H9 (cell line): Measurements from ENCODE around the gene PI16. TPM values are rescaled to one million over a fixed set of nuclear protein-coding genes. Genes with fewer than 3 reads are reported as not detected.

Experiments used
- DNase-seq: peaks from one replicate; pipeline ENCODE4 v3.0.0-alpha.2; 2017
- H2AFZ ChIP-seq: one replicate; pipeline ENCODE4 v1.6.1; 2013; ENCODE audit warnings: mild to moderate bottlenecking, low read length, control low read depth, moderate library complexity
- H2AK5ac ChIP-seq: 2 replicates; pipeline ENCODE4 v1.6.1; 2013; ENCODE audit warnings: low read length, control low read depth, mixed read lengths; ENCODE audit not compliant: insufficient read length
- H2BK120ac ChIP-seq: one replicate; pipeline ENCODE4 v1.6.1; 2013; ENCODE audit warnings: low read depth, mild to moderate bottlenecking, low read length, control low read depth, inconsistent platforms; ENCODE audit not compliant: poor library complexity, severe bottlenecking
- H2BK12ac ChIP-seq: 2 replicates; pipeline ENCODE4 v1.6.1; 2013; ENCODE audit warnings: low read length, control low read depth, mixed read lengths, low read depth; ENCODE audit not compliant: insufficient read length
- H2BK15ac ChIP-seq: 2 replicates; pipeline ENCODE4 v1.6.1; 2013; ENCODE audit warnings: low read depth, low read length, control low read depth
- H2BK20ac ChIP-seq: one replicate; pipeline ENCODE4 v1.6.1; 2013; ENCODE audit warnings: low read depth, mild to moderate bottlenecking, low read length, control low read depth, inconsistent platforms; ENCODE audit not compliant: poor library complexity, severe bottlenecking
- H2BK5ac ChIP-seq: 2 replicates; pipeline ENCODE4 v1.6.1; 2013; ENCODE audit warnings: low read length, control low read depth, mixed read lengths; ENCODE audit not compliant: insufficient read length
- H3K14ac ChIP-seq: 2 replicates; pipeline ENCODE4 v1.6.1; 2013; ENCODE audit warnings: low read length, control low read depth; ENCODE audit not compliant: insufficient read depth
- H3K18ac ChIP-seq: 2 replicates; pipeline ENCODE4 v1.6.1; 2013; ENCODE audit warnings: low read depth, mild to moderate bottlenecking, mixed read lengths, low read length, control low read depth; ENCODE audit not compliant: insufficient read length
- H3K23ac ChIP-seq: 2 replicates; pipeline ENCODE4 v1.6.1; 2013; ENCODE audit warnings: low read length, control low read depth, mixed read lengths, low read depth; ENCODE audit not compliant: insufficient read length
- H3K23me2 ChIP-seq: 2 replicates; pipeline ENCODE4 v1.6.1; 2013; ENCODE audit warnings: low read depth, mild to moderate bottlenecking, mixed read lengths, low read length, control low read depth; ENCODE audit not compliant: insufficient read length, poor library complexity, severe bottlenecking
- H3K27ac ChIP-seq: 2 replicates; pipeline ENCODE4 v1.5.1; 2013; ENCODE audit warnings: low read length, control low read depth, mixed read lengths, low read depth; ENCODE audit not compliant: insufficient read length
- H3K27me3 ChIP-seq: 2 replicates; pipeline ENCODE4 v1.6.1; 2013; ENCODE audit warnings: low read length, control low read depth, inconsistent platforms; ENCODE audit not compliant: insufficient read depth
- H3K4ac ChIP-seq: 2 replicates; pipeline ENCODE4 v1.6.1; 2013; ENCODE audit warnings: low read depth, mild to moderate bottlenecking, control low read depth, inconsistent platforms, low read length, moderate library complexity
- H3K4me1 ChIP-seq: 2 replicates; pipeline ENCODE4 v1.6.1; 2013; ENCODE audit warnings: low read length, control low read depth, inconsistent platforms; ENCODE audit not compliant: insufficient read depth
- H3K4me2 ChIP-seq: 2 replicates; pipeline ENCODE4 v1.6.1; 2013; ENCODE audit warnings: low read length, control low read depth, mixed read lengths; ENCODE audit not compliant: insufficient read length, insufficient read depth
- H3K56ac ChIP-seq: 2 replicates; pipeline ENCODE4 v1.6.1; 2013; ENCODE audit warnings: low read depth, mild to moderate bottlenecking, mixed read lengths, low read length, control low read depth; ENCODE audit not compliant: insufficient read length
- H3K79me1 ChIP-seq: 2 replicates; pipeline ENCODE4 v1.6.1; 2013; ENCODE audit warnings: low read depth, mild to moderate bottlenecking, moderate library complexity, low read length, control low read depth, inconsistent platforms; ENCODE audit not compliant: insufficient read depth, poor library complexity, severe bottlenecking
- H3K79me2 ChIP-seq: 2 replicates; pipeline ENCODE4 v1.6.1; 2013; ENCODE audit warnings: low read length, control low read depth, inconsistent platforms; ENCODE audit not compliant: insufficient read depth
- H3K9ac ChIP-seq: 2 replicates; pipeline ENCODE4 v1.6.1; 2013; ENCODE audit warnings: low read length, control low read depth, mixed read lengths; ENCODE audit not compliant: insufficient read length; ENCODE audit errors: extremely low read depth
- H3K9me3 ChIP-seq: one replicate; pipeline ENCODE4 v1.6.1; 2013; ENCODE audit warnings: low read depth, low read length, inconsistent platforms; ENCODE audit not compliant: control insufficient read depth
- H3T11ph ChIP-seq: one replicate; pipeline ENCODE4 v1.6.1; 2013; ENCODE audit warnings: mild to moderate bottlenecking, low read length, control low read depth, inconsistent platforms
- H4K20me1 ChIP-seq: one replicate; pipeline ENCODE4 v1.6.1; 2013; ENCODE audit not compliant: control insufficient read depth, insufficient read length, insufficient read depth
- H4K5ac ChIP-seq: 2 replicates; pipeline ENCODE4 v1.6.1; 2013; ENCODE audit warnings: low read depth, mild to moderate bottlenecking, mixed read lengths, low read length, control low read depth; ENCODE audit not compliant: insufficient read length
- H4K8ac ChIP-seq: replicated peaks from 2 replicates; pipeline ENCODE4 v1.6.1; 2013; ENCODE audit warnings: low read length, control low read depth, mixed read lengths, low read depth; ENCODE audit not compliant: insufficient read length
- H4K91ac ChIP-seq: 2 replicates; pipeline ENCODE4 v1.6.1; 2013; ENCODE audit warnings: low read depth, mild to moderate bottlenecking, moderate library complexity, mixed read lengths, low read length, control low read depth; ENCODE audit not compliant: insufficient read length
- H3K27ac Mint-ChIP-seq, 3 experiments: 2 replicates in 2 of 3; 3 replicates in 1 of 3; pipeline ENCODE4 v1.8.0; 2020 to 2021; ENCODE audit warnings: mixed read lengths in 3 of 3, mild to moderate bottlenecking in 1 of 3, moderate library complexity in 1 of 3
- H3K27me3 Mint-ChIP-seq: 2 replicates; pipeline ENCODE4 v1.8.0; 2021; ENCODE audit warnings: low read depth, mild to moderate bottlenecking, moderate library complexity, mixed read lengths
- H3K36me3 Mint-ChIP-seq, 3 experiments: 2 replicates in 2 of 3; 3 replicates in 1 of 3; pipeline ENCODE4 v1.8.0; 2020 to 2021; ENCODE audit warnings: low read depth in 3 of 3, mixed read lengths in 3 of 3; ENCODE audit not compliant: insufficient read depth in 1 of 3
- H3K4me1 Mint-ChIP-seq, 2 experiments: 2 replicates each; pipeline ENCODE4 v1.8.0; 2020; ENCODE audit warnings: mixed read lengths in 2 of 2
- H3K4me3 Mint-ChIP-seq, 2 experiments: 2 replicates in 1 of 2; 3 replicates in 1 of 2; pipeline ENCODE4 v1.8.0; 2020 to 2021; ENCODE audit warnings: mild to moderate bottlenecking in 2 of 2, mixed read lengths in 2 of 2, moderate library complexity in 1 of 2
- H3K9me3 Mint-ChIP-seq, 2 experiments: 2 replicates in 1 of 2; 3 replicates in 1 of 2; pipeline ENCODE4 v1.8.0; 2020; ENCODE audit warnings: mild to moderate bottlenecking in 2 of 2, mixed read lengths in 2 of 2, moderate library complexity in 1 of 2
- CTCF ChIP-seq: fragments of 200-600 bp; sonication (generic); conservative IDR thresholded peaks from 3 replicates; pipeline ENCODE4 v1.8.0; 2021; ENCODE audit warnings: antibody characterized with exemption, mild to moderate bottlenecking
- WGBS: extraction: QIAGEN DNeasy Blood & Tissue Kit; methylation state at CpG from one replicate; pipeline ENCODE4 v1.1.7; 2013; ENCODE audit warnings: missing lambda C conversion rate, low lambda C conversion rate, mixed read lengths; ENCODE audit not compliant: insufficient read length; ENCODE audit errors: extremely low coverage; 5-methylcytosine and 5-hydroxymethylcytosine counted together
- long read RNA-seq: library from polyadenylated mRNA; unstranded; transcript quantifications from one replicate; pipeline ENCODE4 v2.0.0, GENCODE V29; 2020
- total RNA-seq: library from RNA; stranded (reverse); gene quantifications from 2 replicates; pipeline ENCODE4 v1.2.1, GENCODE V29; 2021

Gene PI16
- total RNA-seq: not detected in 2 replicates
- long read RNA-seq: 0 reads

DNA sequence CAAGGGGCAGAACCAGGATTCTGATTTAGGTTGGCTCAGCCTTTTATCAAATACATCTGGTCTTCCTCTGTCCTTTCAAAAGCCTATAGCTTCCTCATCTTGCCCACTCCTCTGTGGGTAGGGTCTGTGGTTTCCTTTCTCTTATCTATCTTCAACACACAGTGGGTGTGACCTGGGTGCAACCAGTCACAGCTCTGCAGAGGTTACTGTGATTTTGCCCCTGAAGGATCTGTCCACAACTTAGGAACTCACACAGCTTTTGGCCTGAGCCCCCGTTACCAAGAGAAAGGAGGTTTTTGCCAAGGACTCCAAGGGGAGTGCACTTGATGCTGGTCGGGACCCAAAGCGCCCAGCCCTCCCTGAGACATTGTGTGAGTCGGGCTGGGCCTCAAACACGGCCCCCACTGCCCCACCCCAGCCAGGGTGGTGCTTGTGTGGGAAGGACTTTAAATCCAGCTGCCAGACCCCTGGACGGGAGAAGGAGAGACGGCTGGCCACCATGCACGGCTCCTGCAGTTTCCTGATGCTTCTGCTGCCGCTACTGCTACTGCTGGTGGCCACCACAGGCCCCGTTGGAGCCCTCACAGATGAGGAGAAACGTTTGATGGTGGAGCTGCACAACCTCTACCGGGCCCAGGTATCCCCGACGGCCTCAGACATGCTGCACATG is at the start of gene PI16:
TSS of gene PI16 (plus strand) at position 477 of the 670 bp plus-strand sequence. CDS start at position 500, 23 bp downstream.
- H3K27me3 Mint-ChIP-seq: no peaks in the 10 kb centered on the region

More for the DNA sequence above, at the start of gene PI16:
- Histone ChIP-seq H2BK5ac (no peak within 1 kb of the TSS), H2BK120ac (no peak within 1 kb of the TSS), H3K9me3 (no peaks in the 10 kb centered on the region), H3K9ac (no peak within 1 kb of the TSS), H3K23ac (no peak within 1 kb of the TSS), H3K4me1 (peaks cover 1% of the 10 kb centered on the region; the same call in 1 of the 2 replicates), H3K27ac (no peak within 1 kb of the TSS), H3K79me1 (no peaks in the 10 kb centered on the region), H3K18ac (no peak within 1 kb of the TSS), H3K27me3 (no peaks in the 10 kb centered on the region), H3T11ph (no peak within 1 kb of the TSS), H4K5ac (no peak within 1 kb of the TSS), H3K56ac (no peak within 1 kb of the TSS), H4K91ac (no peak within 1 kb of the TSS), H3K23me2 (no peaks in the 10 kb centered on the region), H4K20me1 (no peaks in the 10 kb centered on the region), H2AFZ (no peak within 1 kb of the TSS), H2BK20ac (no peak within 1 kb of the TSS), H3K4me2 (no peak within 1 kb of the TSS), H2BK15ac (no peak within 1 kb of the TSS), H2BK12ac (no peak within 1 kb of the TSS), H3K14ac (peak within 1 kb of the TSS; percentile 6; the same call in 1 of the 2 replicates), H3K4ac (no peak within 1 kb of the TSS), H3K79me2 (no peaks in the 10 kb centered on the region), H2AK5ac (no peak within 1 kb of the TSS), H4K8ac (no peak within 1 kb of the TSS)
- no peak for DNase-seq
- Mint-ChIP-seq H3K27ac (no peak within 1 kb of the TSS), H3K9me3 (no peaks in the 10 kb centered on the region), H3K36me3 (no peaks in the 10 kb centered on the region), H3K4me3 (no peak within 1 kb of the TSS), H3K4me1 (peaks cover 12 to 13% of the 10 kb centered on the region in 2 experiments)
- WGBS: no CpG with 5 or more reads among the region's 14 CpGs
- no peak for TF ChIP-seq CTCF
